HG02610 (cell line): ENCODE data around the gene DPP7.

ENCODE experiments used
- ATAC-seq: cut with Tn5 transposase; IDR thresholded peaks from one replicate; pipeline ENCODE4 v1.9.1; 2021; ENCODE audit warnings: mild to moderate bottlenecking, moderate library complexity; ENCODE audit not compliant: unreplicated experiment

DPP7 gene

GRCh38 chr9:137112564-137113384, 1.8 kb downstream of the DPP7 start:
- no peak for ATAC-seq

DNA sequence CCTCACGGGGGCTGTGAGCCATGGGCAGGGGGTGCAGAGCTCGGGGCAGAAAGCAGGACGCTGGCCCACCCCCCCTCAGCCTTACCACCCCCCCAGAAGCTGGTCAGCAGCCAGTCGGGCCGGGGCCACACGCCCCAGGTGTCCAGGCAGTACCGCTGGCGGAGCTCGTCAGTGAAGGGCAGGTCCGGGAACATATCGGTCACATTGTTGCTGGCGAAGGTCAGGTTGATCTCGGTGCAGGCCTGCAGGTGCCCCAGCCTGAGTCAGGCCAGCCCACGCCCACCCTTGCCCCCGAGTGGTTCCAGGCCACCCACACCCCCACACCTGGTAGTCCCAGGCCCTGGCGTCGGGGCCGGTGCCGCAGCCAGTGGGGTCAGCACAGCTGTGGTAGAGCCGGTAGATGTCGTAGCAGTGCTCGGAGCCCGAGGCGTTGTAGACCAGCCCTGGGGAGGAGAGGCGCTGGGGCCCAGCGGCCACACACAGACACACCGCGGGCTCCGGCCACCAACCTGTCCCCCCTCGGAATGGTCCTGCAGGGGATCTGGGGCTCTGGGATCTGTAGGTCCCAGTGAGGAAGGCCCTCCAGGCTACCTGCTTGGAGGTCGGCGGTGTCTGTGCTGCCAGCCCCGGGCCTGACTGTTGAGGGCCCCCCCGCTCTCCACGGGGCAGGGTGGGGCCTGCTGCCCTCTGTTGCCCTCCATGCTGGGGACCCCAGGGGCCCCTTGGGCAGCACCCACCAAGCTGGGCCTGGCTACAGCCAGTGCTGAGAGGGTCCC, 2.6 kb downstream of the DPP7 start:
- no peak for ATAC-seq

- ATAC-seq: no peak
Measured at GRCh38 chr9:137110911-137111787, 3.4 kb downstream of the DPP7 start.

DNA sequence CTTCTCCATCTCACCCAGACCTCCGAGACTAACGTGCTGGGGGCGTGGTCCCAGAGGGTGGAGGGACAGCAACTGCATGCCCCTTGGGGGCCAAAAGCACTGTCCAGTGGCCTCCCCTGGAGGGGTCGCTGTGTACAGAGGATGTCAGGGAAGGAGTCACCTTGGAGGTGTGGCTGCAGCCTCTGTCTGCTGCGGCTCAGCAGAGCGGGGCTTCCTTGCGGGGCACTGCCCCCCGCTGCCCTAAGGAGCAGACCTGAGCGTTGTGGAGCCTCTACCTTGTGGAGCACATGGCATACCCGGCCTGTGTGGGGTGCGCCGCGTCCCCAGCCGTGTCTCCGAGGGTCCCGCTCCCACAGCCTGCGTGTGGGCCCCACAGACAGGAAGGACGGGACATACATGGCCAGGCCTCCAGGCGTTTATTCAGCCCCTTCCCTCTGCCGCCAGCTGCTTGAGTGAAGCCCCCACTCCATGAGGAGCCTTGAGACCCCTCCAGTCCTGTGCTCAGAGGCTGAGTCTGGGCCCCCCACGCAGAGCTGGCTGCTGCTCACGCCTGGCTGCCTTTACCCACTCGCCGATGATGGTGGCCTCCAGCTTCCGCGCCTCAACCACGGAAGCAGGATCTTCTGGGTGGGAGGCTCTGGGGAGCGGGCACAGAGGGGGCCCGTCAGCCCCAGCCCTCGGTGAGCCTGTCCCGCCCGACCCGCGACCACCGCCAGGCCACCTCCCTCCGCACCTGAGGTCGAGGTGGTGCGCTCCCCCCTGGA, 4.2 kb downstream of the DPP7 start:
- ATAC-seq: no peak

- ATAC-seq: no peak
Measured at GRCh38 chr9:137109250-137110146, 5.0 kb downstream of the DPP7 start.

DNA sequence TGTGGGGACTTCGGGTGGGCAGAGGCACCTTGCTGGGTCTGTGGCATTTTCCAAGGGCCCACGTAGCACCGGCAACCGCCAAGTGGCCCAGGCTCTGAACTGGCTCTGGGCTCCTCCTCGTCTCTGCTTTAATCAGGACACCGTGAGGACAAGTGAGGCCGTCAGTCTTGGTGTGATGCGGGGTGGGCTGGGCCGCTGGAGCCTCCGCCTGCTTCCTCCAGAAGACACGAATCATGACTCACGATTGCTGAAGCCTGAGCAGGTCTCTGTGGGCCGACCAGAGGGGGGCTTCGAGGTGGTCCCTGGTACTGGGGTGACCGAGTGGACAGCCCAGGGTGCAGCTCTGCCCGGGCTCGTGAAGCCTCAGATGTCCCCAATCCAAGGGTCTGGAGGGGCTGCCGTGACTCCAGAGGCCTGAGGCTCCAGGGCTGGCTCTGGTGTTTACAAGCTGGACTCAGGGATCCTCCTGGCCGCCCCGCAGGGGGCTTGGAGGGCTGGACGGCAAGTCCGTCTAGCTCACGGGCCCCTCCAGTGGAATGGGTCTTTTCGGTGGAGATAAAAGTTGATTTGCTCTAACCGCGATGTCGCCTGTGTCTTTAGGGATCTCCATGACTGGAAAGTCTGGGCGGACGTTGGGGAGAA, 5.8 kb downstream of the DPP7 start:
- ATAC-seq: no peak

GRCh38 chr9:137107982-137108381, 6.6 kb downstream of the DPP7 start:
- no peak for ATAC-seq

GRCh38 chr9:137107312-137107921, 7.1 kb downstream of the DPP7 start:
- no peak for ATAC-seq

- no peak for ATAC-seq
Measured at GRCh38 chr9:137106662-137107250, 7.8 kb downstream of the DPP7 start.

- ATAC-seq: no peak
Measured at GRCh38 chr9:137105814-137106661, 8.5 kb downstream of the DPP7 start.

DNA sequence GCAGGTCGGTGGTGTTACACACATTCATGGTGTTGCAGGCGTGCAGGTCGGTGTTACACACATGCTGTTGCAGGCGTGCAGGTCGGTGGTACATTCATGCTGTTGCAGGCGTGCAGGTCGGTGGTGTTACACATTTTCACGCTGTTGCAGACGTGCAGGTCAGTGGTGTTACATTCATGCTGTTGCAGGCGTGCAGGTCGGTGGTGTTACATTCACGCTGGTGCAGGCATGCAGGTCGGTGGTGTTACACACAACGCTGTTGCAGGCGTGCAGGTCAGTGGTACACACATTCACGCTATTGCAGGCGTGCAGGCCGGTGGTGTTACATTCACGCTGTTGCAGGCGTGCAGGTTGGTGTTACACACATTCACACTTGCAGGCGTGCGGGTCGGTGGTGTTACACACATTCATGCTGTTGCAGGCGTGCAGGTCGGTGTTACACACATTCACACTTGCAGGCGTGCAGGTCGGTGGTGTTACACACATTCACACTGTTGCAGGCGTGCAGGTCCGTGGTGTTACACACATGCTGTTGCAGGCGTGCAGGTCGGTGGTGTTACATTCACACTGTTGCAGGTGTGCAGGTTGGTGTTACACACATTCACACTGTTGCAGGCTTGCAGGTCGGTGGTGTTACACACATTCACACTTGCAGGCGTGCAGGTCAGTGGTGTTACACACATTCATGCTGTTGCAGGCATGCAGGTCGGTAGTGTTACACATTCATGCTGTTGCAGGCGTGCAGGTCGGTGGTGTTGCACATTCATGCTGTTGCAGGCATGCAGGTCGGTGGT, 11.1 kb downstream of the DPP7 start:
- ATAC-seq: no peak

DNA sequence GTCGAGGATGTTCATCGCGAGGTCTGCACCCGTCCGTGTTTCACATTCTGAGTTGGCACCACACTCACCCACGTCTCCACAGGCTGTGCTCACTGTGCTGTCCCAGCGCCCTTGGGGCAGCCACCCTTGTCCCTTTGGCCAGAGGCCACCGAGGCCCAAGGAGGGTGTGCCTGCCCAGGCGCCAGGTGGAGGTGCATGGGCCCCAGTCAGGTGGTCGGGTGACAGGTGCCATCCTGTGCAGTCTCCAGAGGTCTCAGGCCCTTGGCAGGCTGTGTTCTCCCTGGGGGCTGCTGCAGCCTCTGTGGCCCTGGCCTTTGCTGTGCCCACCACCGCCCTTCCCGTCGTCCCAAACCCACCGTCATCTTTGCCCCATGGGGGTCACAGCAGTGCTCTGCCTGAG, 15.3 kb downstream of the DPP7 start:
- no peak for ATAC-seq

GRCh38 chr9:137097761-137098462, 16.6 kb downstream of the DPP7 start:
- no peak for ATAC-seq

GRCh38 chr9:137096785-137097546, 17.6 kb downstream of the DPP7 start:
- no peak for ATAC-seq
